HepG2 (cell line): ENCODE measurements around the gene COPB2. TPM values are rescaled to one million over a fixed set of nuclear protein-coding genes. Genes with fewer than 3 reads are reported as not detected.

Experiments
- CBX2 ChIP-seq, 2 experiments: fragments of 200-600 bp in 1 of 2; sonication (generic); formaldehyde crosslinking in 1 of 2; IDR thresholded peaks; 2 replicates each; pipeline versions ENCODE4 v1.7.0 to v1.8.1; 2018 to 2022; ENCODE audit warnings: low read depth in 2 of 2, low read length in 1 of 2, mild to moderate bottlenecking in 1 of 2, missing genetic modification reagents in 1 of 2
- DMAP1 ChIP-seq: IDR thresholded peaks from 2 replicates; pipeline ENCODE4 v1.6.1; 2016
- FOXK2 ChIP-seq: fragments of 450-650 bp; IDR thresholded peaks from 2 replicates; pipeline ENCODE4 v1.6.1; 2016
- FOXP1 ChIP-seq, 2 experiments: fragments of 450-650 bp in 1 of 2; IDR thresholded peaks; 2 replicates each; pipeline ENCODE4 v1.6.1; 2017 to 2018; ENCODE audit warnings: antibody characterized with exemption in 1 of 2
- HHEX ChIP-seq: IDR thresholded peaks from 2 replicates; pipeline ENCODE4 v1.6.1; 2016; ENCODE audit warnings: control low read depth
- HNRNPUL1 ChIP-seq: fragments of 200-400 bp; formaldehyde crosslinking; IDR thresholded peaks from 2 replicates; pipeline ENCODE4 v1.6.1; 2017; ENCODE audit warnings: low read depth, mild to moderate bottlenecking, low read length, moderate library complexity
- KDM2A ChIP-seq: sonication (generic); formaldehyde crosslinking; IDR thresholded peaks from 2 replicates; pipeline ENCODE4 v1.4.0; 2020; ENCODE audit warnings: low read depth, missing genetic modification reagents, borderline replicate concordance
- NFIB ChIP-seq: sonication (generic); formaldehyde crosslinking; IDR thresholded peaks from 2 replicates; pipeline ENCODE4 v1.9.0; 2021; ENCODE audit warnings: missing genetic modification reagents, mild to moderate bottlenecking, borderline replicate concordance
- NR1H2 ChIP-seq: sonication (generic); formaldehyde crosslinking; IDR thresholded peaks from 2 replicates; pipeline ENCODE4 v1.8.1; 2022; ENCODE audit warnings: low read depth, missing genetic modification reagents, borderline replicate concordance
- RARG ChIP-seq: sonication (generic); formaldehyde crosslinking; IDR thresholded peaks from 2 replicates; pipeline ENCODE4 v1.4.0; 2020; ENCODE audit warnings: low read depth, mild to moderate bottlenecking, missing genetic modification reagents
- RELA ChIP-seq: sonication (generic); formaldehyde crosslinking; IDR thresholded peaks from 2 replicates; pipeline ENCODE4 v1.4.0; 2020; ENCODE audit warnings: missing genetic modification reagents
- REXO4 ChIP-seq: sonication (generic); formaldehyde crosslinking; IDR thresholded peaks from 2 replicates; pipeline ENCODE4 v1.8.0; 2022; ENCODE audit warnings: missing genetic modification reagents, mild to moderate bottlenecking, borderline replicate concordance
- RFX1 ChIP-seq: fragments of 450-650 bp; IDR thresholded peaks from 2 replicates; pipeline ENCODE4 v1.6.1; 2017
- SRSF9 ChIP-seq: fragments of 200-400 bp; formaldehyde crosslinking; IDR thresholded peaks from 2 replicates; pipeline ENCODE4 v1.6.1; 2018; ENCODE audit warnings: borderline replicate concordance, mild to moderate bottlenecking, low read depth, low read length; ENCODE audit not compliant: insufficient read depth, poor library complexity, severe bottlenecking
- TBP ChIP-seq: sonication (generic); formaldehyde crosslinking; IDR thresholded peaks from 2 replicates; pipeline ENCODE4 v1.5.0; 2020; ENCODE audit warnings: missing genetic modification reagents
- ZFP1 ChIP-seq: IDR thresholded peaks from 2 replicates; pipeline ENCODE4 v1.6.1; 2016
- ZFP36L1 ChIP-seq: sonication (generic); formaldehyde crosslinking; IDR thresholded peaks from 2 replicates; pipeline ENCODE4 v1.8.0; 2022; ENCODE audit warnings: mild to moderate bottlenecking, missing genetic modification reagents, moderate library complexity
- ZNF468 ChIP-seq: sonication (generic); formaldehyde crosslinking; IDR thresholded peaks from 2 replicates; pipeline ENCODE4 v1.8.0; 2022; ENCODE audit warnings: mild to moderate bottlenecking, moderate library complexity, missing genetic modification reagents
- ZNF530 ChIP-seq: sonication (generic); formaldehyde crosslinking; IDR thresholded peaks from 2 replicates; pipeline ENCODE4 v1.5.0; 2020; ENCODE audit warnings: low read depth, mild to moderate bottlenecking, missing genetic modification reagents
- ZNF7 ChIP-seq: IDR thresholded peaks from 2 replicates; pipeline ENCODE4 v1.6.1; 2016; ENCODE audit warnings: missing biosample characterization, missing genetic modification reagents
- ZNF775 ChIP-seq: sonication (generic); formaldehyde crosslinking; IDR thresholded peaks from 2 replicates; pipeline ENCODE4 v1.4.0; 2020; ENCODE audit warnings: missing genetic modification reagents, mild to moderate bottlenecking, moderate library complexity, borderline replicate concordance
- ZNF777 ChIP-seq: sonication (generic); formaldehyde crosslinking; IDR thresholded peaks from 2 replicates; pipeline ENCODE4 v1.4.0; 2020; ENCODE audit warnings: missing genetic modification reagents
- polyA plus RNA-seq, 8 experiments: library from polyadenylated mRNA; depleted of rRNA in 3 of 8; stranded (reverse) in 7 of 8; unstranded in 1 of 8; fragments of >200 nt; fragmentation: Illumina TruSeq in 4 of 8; extraction: Trizol in 4 of 8; gene quantifications; 2 replicates each; pipeline versions ENCODE4 v1.2.1 to v1.2.3, GENCODE V29; 2011 to 2016; ENCODE audit warnings: low read depth in 4 of 8, missing spikeins in 1 of 8, mixed read lengths in 1 of 8; ENCODE audit not compliant: insufficient read depth in 1 of 8
- total RNA-seq, 5 experiments: library from RNA; depleted of rRNA; stranded (reverse); fragments of >200 nt; fragmentation: Illumina TruSeq; extraction: Trizol; gene quantifications; 2 replicates each; pipeline ENCODE4 v1.2.3, GENCODE V29; 2016; ENCODE audit warnings: low read depth in 1 of 5
- TF ChIP-seq, protein P1 (sequence below): sonication (generic); formaldehyde crosslinking; IDR thresholded peaks from 2 replicates; pipeline ENCODE4 v1.4.0; 2020; ENCODE audit warnings: missing genetic modification reagents
- TF ChIP-seq, protein P2 (sequence below): sonication (generic); formaldehyde crosslinking; IDR thresholded peaks from 2 replicates; pipeline ENCODE4 v1.4.0; 2020; ENCODE audit warnings: missing genetic modification reagents
- TF ChIP-seq, protein P3 (sequence below): sonication (generic); formaldehyde crosslinking; IDR thresholded peaks from 2 replicates; pipeline ENCODE4 v1.5.0; 2020; ENCODE audit warnings: mild to moderate bottlenecking, missing genetic modification reagents, borderline replicate concordance

The COPB2 gene
- total and polyA plus RNA-seq, 2 of the 13 experiments (the other 11 are each of a cell fraction or from before 2014, with no cell fraction given) = 83.3 to 217 TPM

DNA sequence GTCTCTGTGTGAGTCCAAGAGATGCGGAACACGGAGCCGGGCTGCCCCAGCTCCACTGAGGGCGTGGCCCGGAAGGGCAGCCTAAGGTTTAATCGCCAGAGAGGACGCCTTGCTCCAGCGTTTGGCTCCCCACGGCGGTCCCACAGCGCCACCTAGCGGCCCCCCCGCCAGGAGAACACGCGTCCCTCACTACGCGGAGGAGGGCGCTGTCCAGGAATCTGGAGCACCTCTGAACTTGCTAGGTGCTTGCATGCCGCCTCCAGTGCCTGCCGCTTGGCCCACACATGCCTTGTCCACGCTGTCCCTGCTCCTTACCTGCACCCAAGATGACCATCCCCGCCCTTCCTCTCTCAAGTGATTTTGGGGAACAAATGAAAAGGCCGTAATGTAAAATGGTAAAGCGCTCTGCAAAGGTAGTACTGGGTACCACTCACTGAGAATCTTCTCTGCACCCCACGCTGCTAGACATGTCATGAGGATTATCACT is 60.0 kb downstream of the COPB2 start (continued):
- TF ChIP-seq KDM2A (peak; percentile 91), HNRNPUL1 (no peak), ZNF468 (no peak), CBX2 (IDR thresholded peaks at IDR 0.05; ENCODE audit: low read depth, low read length) (no peak), CBX2 (CRISPR knock-in tag; IDR thresholded peaks at IDR 0.05; ENCODE audit: low read depth) (no peak), NFIB (CRISPR knock-in tag) (no peak), ZNF7 (CRISPR knock-in tag) (no peak), ZNF777 (CRISPR knock-in tag) (no peak), ZFP36L1 (CRISPR knock-in tag) (no peak), HHEX (CRISPR knock-in tag) (no peak), TBP (no peak), FOXK2 (no peak), RARG (CRISPR knock-in tag) (no peak), SRSF9 (no peak), RELA (peak; percentile 82; the same call in 1 of the 2 replicates), FOXP1 (IDR thresholded peaks at IDR 0.05) (no peak), FOXP1 (CRISPR knock-in tag; IDR thresholded peaks at IDR 0.05) (no peak), ZNF775 (no peak), DMAP1 (CRISPR knock-in tag) (no peak), ZNF530 (CRISPR knock-in tag) (no peak), ZFP1 (CRISPR knock-in tag) (no peak), NR1H2 (CRISPR knock-in tag) (no peak), RFX1 (no peak), REXO4 (no peak)
- TF ChIP-seq, protein P1, sequence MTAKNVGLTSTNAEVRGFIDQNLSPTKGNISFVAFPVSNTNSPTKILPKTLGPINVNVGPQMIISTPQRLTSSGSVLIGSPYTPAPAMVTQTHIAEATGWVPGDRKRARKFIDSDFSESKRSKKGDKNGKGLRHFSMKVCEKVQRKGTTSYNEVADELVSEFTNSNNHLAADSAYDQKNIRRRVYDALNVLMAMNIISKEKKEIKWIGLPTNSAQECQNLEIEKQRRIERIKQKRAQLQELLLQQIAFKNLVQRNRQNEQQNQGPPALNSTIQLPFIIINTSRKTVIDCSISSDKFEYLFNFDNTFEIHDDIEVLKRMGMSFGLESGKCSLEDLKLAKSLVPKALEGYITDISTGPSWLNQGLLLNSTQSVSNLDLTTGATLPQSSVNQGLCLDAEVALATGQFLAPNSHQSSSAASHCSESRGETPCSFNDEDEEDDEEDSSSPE (CRISPR knock-in tag) = peak; percentile 34; the same call in 1 of the 2 replicates
- TF ChIP-seq, protein P2, sequence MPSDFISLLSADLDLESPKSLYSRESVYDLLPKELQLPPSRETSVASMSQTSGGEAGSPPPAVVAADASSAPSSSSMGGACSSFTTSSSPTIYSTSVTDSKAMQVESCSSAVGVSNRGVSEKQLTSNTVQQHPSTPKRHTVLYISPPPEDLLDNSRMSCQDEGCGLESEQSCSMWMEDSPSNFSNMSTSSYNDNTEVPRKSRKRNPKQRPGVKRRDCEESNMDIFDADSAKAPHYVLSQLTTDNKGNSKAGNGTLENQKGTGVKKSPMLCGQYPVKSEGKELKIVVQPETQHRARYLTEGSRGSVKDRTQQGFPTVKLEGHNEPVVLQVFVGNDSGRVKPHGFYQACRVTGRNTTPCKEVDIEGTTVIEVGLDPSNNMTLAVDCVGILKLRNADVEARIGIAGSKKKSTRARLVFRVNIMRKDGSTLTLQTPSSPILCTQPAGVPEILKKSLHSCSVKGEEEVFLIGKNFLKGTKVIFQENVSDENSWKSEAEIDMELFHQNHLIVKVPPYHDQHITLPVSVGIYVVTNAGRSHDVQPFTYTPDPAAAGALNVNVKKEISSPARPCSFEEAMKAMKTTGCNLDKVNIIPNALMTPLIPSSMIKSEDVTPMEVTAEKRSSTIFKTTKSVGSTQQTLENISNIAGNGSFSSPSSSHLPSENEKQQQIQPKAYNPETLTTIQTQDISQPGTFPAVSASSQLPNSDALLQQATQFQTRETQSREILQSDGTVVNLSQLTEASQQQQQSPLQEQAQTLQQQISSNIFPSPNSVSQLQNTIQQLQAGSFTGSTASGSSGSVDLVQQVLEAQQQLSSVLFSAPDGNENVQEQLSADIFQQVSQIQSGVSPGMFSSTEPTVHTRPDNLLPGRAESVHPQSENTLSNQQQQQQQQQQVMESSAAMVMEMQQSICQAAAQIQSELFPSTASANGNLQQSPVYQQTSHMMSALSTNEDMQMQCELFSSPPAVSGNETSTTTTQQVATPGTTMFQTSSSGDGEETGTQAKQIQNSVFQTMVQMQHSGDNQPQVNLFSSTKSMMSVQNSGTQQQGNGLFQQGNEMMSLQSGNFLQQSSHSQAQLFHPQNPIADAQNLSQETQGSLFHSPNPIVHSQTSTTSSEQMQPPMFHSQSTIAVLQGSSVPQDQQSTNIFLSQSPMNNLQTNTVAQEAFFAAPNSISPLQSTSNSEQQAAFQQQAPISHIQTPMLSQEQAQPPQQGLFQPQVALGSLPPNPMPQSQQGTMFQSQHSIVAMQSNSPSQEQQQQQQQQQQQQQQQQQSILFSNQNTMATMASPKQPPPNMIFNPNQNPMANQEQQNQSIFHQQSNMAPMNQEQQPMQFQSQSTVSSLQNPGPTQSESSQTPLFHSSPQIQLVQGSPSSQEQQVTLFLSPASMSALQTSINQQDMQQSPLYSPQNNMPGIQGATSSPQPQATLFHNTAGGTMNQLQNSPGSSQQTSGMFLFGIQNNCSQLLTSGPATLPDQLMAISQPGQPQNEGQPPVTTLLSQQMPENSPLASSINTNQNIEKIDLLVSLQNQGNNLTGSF (CRISPR knock-in tag) = no peak
- TF ChIP-seq, protein P3, sequence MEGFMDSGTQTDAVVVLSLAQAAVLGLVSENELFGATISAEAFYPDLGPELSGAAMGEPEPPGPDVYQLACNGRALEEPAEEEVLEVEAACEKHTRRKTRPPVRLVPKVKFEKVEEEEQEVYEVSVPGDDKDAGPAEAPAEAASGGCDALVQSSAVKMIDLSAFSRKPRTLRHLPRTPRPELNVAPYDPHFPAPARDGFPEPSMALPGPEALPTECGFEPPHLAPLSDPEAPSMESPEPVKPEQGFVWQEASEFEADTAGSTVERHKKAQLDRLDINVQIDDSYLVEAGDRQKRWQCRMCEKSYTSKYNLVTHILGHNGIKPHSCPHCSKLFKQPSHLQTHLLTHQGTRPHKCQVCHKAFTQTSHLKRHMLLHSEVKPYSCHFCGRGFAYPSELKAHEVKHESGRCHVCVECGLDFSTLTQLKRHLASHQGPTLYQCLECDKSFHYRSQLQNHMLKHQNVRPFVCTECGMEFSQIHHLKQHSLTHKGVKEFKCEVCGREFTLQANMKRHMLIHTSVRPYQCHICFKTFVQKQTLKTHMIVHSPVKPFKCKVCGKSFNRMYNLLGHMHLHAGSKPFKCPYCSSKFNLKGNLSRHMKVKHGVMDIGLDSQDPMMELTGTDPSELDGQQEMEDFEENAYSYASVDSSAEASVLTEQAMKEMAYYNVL = peak; percentile 62; the same call in 1 of the 2 replicates
